ENCODE results near the gene ZFP36L1.

The ZFP36L1 gene

GRCh38 chr14:68749487-68750475, 43.1 kb downstream of the ZFP36L1 start:
- H3K9me3 ChIP-seq (ENCODE audit: severe bottlenecking): no peaks in the 10 kb centered on the region
- DNase-seq (ENCODE audit: low spot score): no peak
- no peaks in the 10 kb centered on the region for H3K36me3 ChIP-seq (ENCODE audit: low read depth)
- no peak for TF ChIP-seq CTCF (IDR thresholded peaks at IDR 0.05; ENCODE audit: poor library complexity, severe bottlenecking)
- no peak overlapping the region for H3K27ac ChIP-seq (ENCODE audit: poor library complexity, severe bottlenecking)
- H3K4me3 ChIP-seq (ENCODE audit: severe bottlenecking): no peak overlapping the region
- no peaks in the 10 kb centered on the region for H3K4me1 ChIP-seq (ENCODE audit: insufficient read depth, poor library complexity, severe bottlenecking)
- H3K27me3 ChIP-seq (ENCODE audit: insufficient read depth, poor library complexity, severe bottlenecking): no peaks in the 10 kb centered on the region
- no peak for ATAC-seq (ENCODE audit: low read depth)

GRCh38 chr14:68748691-68749090, 44.2 kb downstream of the ZFP36L1 start:
- Histone ChIP-seq H3K27me3 (ENCODE audit: insufficient read depth, poor library complexity, severe bottlenecking) (no peaks in the 10 kb centered on the region), H3K4me3 (ENCODE audit: severe bottlenecking) (no peak overlapping the region), H3K36me3 (ENCODE audit: low read depth) (no peaks in the 10 kb centered on the region), H3K27ac (ENCODE audit: poor library complexity, severe bottlenecking) (no peak overlapping the region), H3K9me3 (ENCODE audit: severe bottlenecking) (no peaks in the 10 kb centered on the region), H3K4me1 (ENCODE audit: insufficient read depth, poor library complexity, severe bottlenecking) (no peaks in the 10 kb centered on the region)
- ATAC-seq (ENCODE audit: low read depth) (no peak), DNase-seq (ENCODE audit: low spot score) (no peak)
- no peak for TF ChIP-seq CTCF (IDR thresholded peaks at IDR 0.05; ENCODE audit: poor library complexity, severe bottlenecking)

GRCh38 chr14:68748260-68748659, 44.6 kb downstream of the ZFP36L1 start:
- TF ChIP-seq CTCF (IDR thresholded peaks at IDR 0.05; ENCODE audit: poor library complexity, severe bottlenecking): no peak
- no peaks in the 10 kb centered on the region for H3K27me3 ChIP-seq (ENCODE audit: insufficient read depth, poor library complexity, severe bottlenecking)
- no peaks in the 10 kb centered on the region for H3K36me3 ChIP-seq (ENCODE audit: low read depth)
- H3K4me3 ChIP-seq (ENCODE audit: severe bottlenecking): no peak overlapping the region
- H3K9me3 ChIP-seq (ENCODE audit: severe bottlenecking): no peaks in the 10 kb centered on the region
- H3K27ac ChIP-seq (ENCODE audit: poor library complexity, severe bottlenecking): no peak overlapping the region
- H3K4me1 ChIP-seq (ENCODE audit: insufficient read depth, poor library complexity, severe bottlenecking): no peaks in the 10 kb centered on the region
- no peak for DNase-seq (ENCODE audit: low spot score)
- ATAC-seq (ENCODE audit: low read depth): no peak

- H3K4me3 ChIP-seq (ENCODE audit: severe bottlenecking): no peak overlapping the region
- H3K27me3 ChIP-seq (ENCODE audit: insufficient read depth, poor library complexity, severe bottlenecking): no peaks in the 10 kb centered on the region
- no peaks in the 10 kb centered on the region for H3K9me3 ChIP-seq (ENCODE audit: severe bottlenecking)
- H3K27ac ChIP-seq (ENCODE audit: poor library complexity, severe bottlenecking): no peak overlapping the region
- H3K4me1 ChIP-seq (ENCODE audit: insufficient read depth, poor library complexity, severe bottlenecking): no peaks in the 10 kb centered on the region
- TF ChIP-seq CTCF (IDR thresholded peaks at IDR 0.05; ENCODE audit: poor library complexity, severe bottlenecking): no peak
- no peaks in the 10 kb centered on the region for H3K36me3 ChIP-seq (ENCODE audit: low read depth)
- 0 out of 3 replicates have a peak, but pooled peaks have one; percentile 12 for ATAC-seq (ENCODE audit: low read depth)
- DNase-seq (ENCODE audit: low spot score): no peak
Observed at GRCh38 chr14:68747393-68747792, 45.5 kb downstream of the ZFP36L1 start.

GRCh38 chr14:68744613-68745012, 48.3 kb downstream of the ZFP36L1 start:
- H3K4me1 ChIP-seq (ENCODE audit: insufficient read depth, poor library complexity, severe bottlenecking): no peaks in the 10 kb centered on the region
- no peak for TF ChIP-seq CTCF (IDR thresholded peaks at IDR 0.05; ENCODE audit: poor library complexity, severe bottlenecking)
- ATAC-seq (ENCODE audit: low read depth): no peak
- no peak overlapping the region for H3K27ac ChIP-seq (ENCODE audit: poor library complexity, severe bottlenecking)
- H3K4me3 ChIP-seq (ENCODE audit: severe bottlenecking): no peak overlapping the region
- no peaks in the 10 kb centered on the region for H3K27me3 ChIP-seq (ENCODE audit: insufficient read depth, poor library complexity, severe bottlenecking)
- DNase-seq (ENCODE audit: low spot score): no peak
- no peaks in the 10 kb centered on the region for H3K9me3 ChIP-seq (ENCODE audit: severe bottlenecking)
- no peaks in the 10 kb centered on the region for H3K36me3 ChIP-seq (ENCODE audit: low read depth)

Data from RWPE2 (cell line).